ENCODE data around the gene CAMK2G. TPM values are rescaled to one million over a fixed set of nuclear protein-coding genes. Genes with fewer than 3 reads are reported as not detected.

The CAMK2G gene
- total RNA-seq, 1 experiment from 2014 or later = 179 TPM

- peak overlapping the region; percentile 81 for H3K4me2 ChIP-seq (ENCODE audit: low read length)
- CTCF ChIA-PET = interaction anchor here (0.9 to 2.2 kb wide), 3 partner anchors 48 to 127 kb away, joined by 3 to 10 read pairs (median 4); no protein-coding TSS in a partner anchor
- H3K9me3 ChIP-seq (ENCODE audit: low read length) = no peaks in the 10 kb centered on the region
- TF ChIP-seq EZH2phosphoT487 (IDR thresholded peaks at IDR 0.05; ENCODE audit: borderline replicate concordance, low read length) (no peak), EZH2 (IDR thresholded peaks at IDR 0.05; ENCODE audit: low read length, unreplicated experiment) (no peak)
- TF ChIP-seq, protein P1, sequence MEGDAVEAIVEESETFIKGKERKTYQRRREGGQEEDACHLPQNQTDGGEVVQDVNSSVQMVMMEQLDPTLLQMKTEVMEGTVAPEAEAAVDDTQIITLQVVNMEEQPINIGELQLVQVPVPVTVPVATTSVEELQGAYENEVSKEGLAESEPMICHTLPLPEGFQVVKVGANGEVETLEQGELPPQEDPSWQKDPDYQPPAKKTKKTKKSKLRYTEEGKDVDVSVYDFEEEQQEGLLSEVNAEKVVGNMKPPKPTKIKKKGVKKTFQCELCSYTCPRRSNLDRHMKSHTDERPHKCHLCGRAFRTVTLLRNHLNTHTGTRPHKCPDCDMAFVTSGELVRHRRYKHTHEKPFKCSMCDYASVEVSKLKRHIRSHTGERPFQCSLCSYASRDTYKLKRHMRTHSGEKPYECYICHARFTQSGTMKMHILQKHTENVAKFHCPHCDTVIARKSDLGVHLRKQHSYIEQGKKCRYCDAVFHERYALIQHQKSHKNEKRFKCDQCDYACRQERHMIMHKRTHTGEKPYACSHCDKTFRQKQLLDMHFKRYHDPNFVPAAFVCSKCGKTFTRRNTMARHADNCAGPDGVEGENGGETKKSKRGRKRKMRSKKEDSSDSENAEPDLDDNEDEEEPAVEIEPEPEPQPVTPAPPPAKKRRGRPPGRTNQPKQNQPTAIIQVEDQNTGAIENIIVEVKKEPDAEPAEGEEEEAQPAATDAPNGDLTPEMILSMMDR (conservative IDR thresholded peaks at IDR 0.05; ENCODE audit: low read depth, low read length) = no peak
- H4K20me1 ChIP-seq (ENCODE audit: low read length) = peaks cover 24% of the 10 kb centered on the region
- peaks cover 41% of the 10 kb centered on the region for H3K79me2 ChIP-seq (ENCODE audit: low read length)
- H3K27me3 ChIP-seq (ENCODE audit: low read length) = no peaks in the 10 kb centered on the region
- H3K9me2 ChIP-seq (replicated peaks; ENCODE audit: low read length) = no peaks in the 10 kb centered on the region
- peak overlapping the region; percentile 71 for H3K27ac ChIP-seq (ENCODE audit: low read length)
- peak overlapping the region; percentile 73 for H3K4me3 ChIP-seq (ENCODE audit: low read length)
- POLR2A ChIA-PET (ENCODE audit: unreplicated experiment) = interaction anchor here (0.5 to 1.8 kb wide), 13 partner anchors 7 to 312 kb away, joined by 3 to 11 read pairs (median 4); partner anchors contain the start of gene CHCHD1
- peaks cover 60% of the 10 kb centered on the region for H3K36me3 ChIP-seq (ENCODE audit: low read depth, low read length)
- ATAC-seq (peak; percentile 10), DNase-seq (peak; percentile 96)
- H3K9ac ChIP-seq (ENCODE audit: low read length) = peak overlapping the region; percentile 78
- BruUV-seq (replicated peaks) = TSS peak; percentile 43
- H2AFZ ChIP-seq (ENCODE audit: low read length) = peak overlapping the region; percentile 89
- H3K4me1 ChIP-seq (ENCODE audit: insufficient read depth, low read length) = peaks cover 22% of the 10 kb centered on the region
- intact Hi-C loops (cut with micrococcal nuclease) = loop anchor here (1.0 to 5.0 kb wide), 5 partner anchors 8 to 226 kb away; partner anchors contain the start of genes NDST2, SEC24C and VCL
- H3F3A ChIP-seq (ENCODE audit: low read length, unreplicated experiment) = peaks cover 14% of the 10 kb centered on the region
These were observed 102.6 kb downstream of the CAMK2G start for GRCh38 chr10:73771722-73772280.

- POLR2A ChIA-PET (ENCODE audit: unreplicated experiment) = no interaction called here
- CTCF ChIA-PET = interaction anchor here (1.0 kb wide), 1 partner anchor 12 kb away, joined by 3 read pairs; no protein-coding TSS in a partner anchor
- Histone ChIP-seq H3K79me2 (ENCODE audit: low read length) (peaks cover 17% of the 10 kb centered on the region), H3K4me1 (ENCODE audit: insufficient read depth, low read length) (peaks cover 7% of the 10 kb centered on the region), H3K9ac (ENCODE audit: low read length) (no peak overlapping the region), H3K4me3 (ENCODE audit: low read length) (no peak overlapping the region), H3K4me2 (ENCODE audit: low read length) (no peak overlapping the region), H3K36me3 (ENCODE audit: low read depth, low read length) (peaks cover 73% of the 10 kb centered on the region), H3K9me3 (ENCODE audit: low read length) (no peaks in the 10 kb centered on the region), H3K27ac (ENCODE audit: low read length) (no peak overlapping the region), H3F3A (ENCODE audit: low read length, unreplicated experiment) (peaks cover 14% of the 10 kb centered on the region), H3K27me3 (ENCODE audit: low read length) (no peaks in the 10 kb centered on the region), H3K9me2 (replicated peaks; ENCODE audit: low read length) (no peaks in the 10 kb centered on the region), H4K20me1 (ENCODE audit: low read length) (peaks cover 11% of the 10 kb centered on the region; the same call in 1 of the 2 replicates), H2AFZ (ENCODE audit: low read length) (no peak overlapping the region)
- TF ChIP-seq EZH2phosphoT487 (IDR thresholded peaks at IDR 0.05; ENCODE audit: borderline replicate concordance, low read length) (no peak), EZH2 (IDR thresholded peaks at IDR 0.05; ENCODE audit: low read length, unreplicated experiment) (no peak)
- TF ChIP-seq, protein P1 (conservative IDR thresholded peaks at IDR 0.05; ENCODE audit: low read depth, low read length) = no peak
- ATAC-seq (no peak), DNase-seq (no peak)
- intact Hi-C loops (cut with micrococcal nuclease) = no loop called here
- BruUV-seq (replicated peaks) = no TSS peak
These were observed 105.0 kb downstream of the CAMK2G start for GRCh38 chr10:73769396-73769795.

GRCh38 chr10:73768881-73769280, 105.5 kb downstream of the CAMK2G start:
- Histone ChIP-seq H3K4me3 (ENCODE audit: low read length) (no peak overlapping the region), H3K9ac (ENCODE audit: low read length) (no peak overlapping the region), H3K36me3 (ENCODE audit: low read depth, low read length) (peaks cover 74% of the 10 kb centered on the region), H4K20me1 (ENCODE audit: low read length) (peaks cover 7% of the 10 kb centered on the region; the same call in 1 of the 2 replicates), H3K27ac (ENCODE audit: low read length) (no peak overlapping the region), H3K79me2 (ENCODE audit: low read length) (peaks cover 12% of the 10 kb centered on the region), H3K4me1 (ENCODE audit: insufficient read depth, low read length) (peaks cover 7% of the 10 kb centered on the region), H3K9me2 (replicated peaks; ENCODE audit: low read length) (no peaks in the 10 kb centered on the region), H3F3A (ENCODE audit: low read length, unreplicated experiment) (peaks cover 14% of the 10 kb centered on the region), H2AFZ (ENCODE audit: low read length) (no peak overlapping the region), H3K27me3 (ENCODE audit: low read length) (no peaks in the 10 kb centered on the region), H3K9me3 (ENCODE audit: low read length) (no peaks in the 10 kb centered on the region), H3K4me2 (ENCODE audit: low read length) (no peak overlapping the region)
- ATAC-seq = no peak
- TF ChIP-seq, protein P1 (conservative IDR thresholded peaks at IDR 0.05; ENCODE audit: low read depth, low read length) = 0 out of 2 replicates have a peak, but pooled peaks have one; percentile 12
- TF ChIP-seq EZH2 (IDR thresholded peaks at IDR 0.05; ENCODE audit: low read length, unreplicated experiment) = no peak
- CTCF ChIA-PET = no interaction called here
- POLR2A ChIA-PET (ENCODE audit: unreplicated experiment) = interaction anchor here (0.5 kb wide), 1 partner anchor 509 kb away, joined by 7 read pairs; no protein-coding TSS in a partner anchor
- no peak for DNase-seq
- BruUV-seq (replicated peaks) = no TSS peak
- intact Hi-C loops (cut with micrococcal nuclease) = no loop called here
